HG02943 (cell line): ENCODE measurements around the gene GLS2.
"Not testable (repeated sequence)": the region's sequence is repeated elsewhere in the genome, so short reads cannot be mapped to it uniquely, and the experiment has no call there.

ENCODE experiments used
- ATAC-seq: cut with Tn5 transposase; IDR thresholded peaks from one replicate; pipeline ENCODE4 v1.9.1; 2021; ENCODE audit warnings: mild to moderate bottlenecking, low read depth, moderate library complexity; ENCODE audit not compliant: unreplicated experiment

GLS2 gene

GRCh38 chr12:56448860-56449621 lies 38.9 kb downstream of the GLS2 start, which contains the start of gene TIMELESS:
Gene TIMELESS (minus strand): TSS chr12:56449426. CDS start chr12:56434170, 15,256 bp downstream.
- ATAC-seq, result peak; percentile 90

- not testable (repeated sequence) for ATAC-seq
Measured at GRCh38 chr12:56443208-56443607, 44.8 kb downstream of the GLS2 start.

- ATAC-seq, result no peak
Measured at GRCh38 chr12:56437430-56438176, 50.4 kb downstream of the GLS2 start.

GRCh38 chr12:56434828-56435227 lies 53.1 kb downstream of the GLS2 start:
- ATAC-seq, result no peak

- no peak for ATAC-seq
Measured at GRCh38 chr12:56431850-56432249, 56.1 kb downstream of the GLS2 start.

- no peak for ATAC-seq
Measured at GRCh38 chr12:56431288-56431687, 56.7 kb downstream of the GLS2 start.

- ATAC-seq, result no peak
Measured at GRCh38 chr12:56425940-56426438, 62.0 kb downstream of the GLS2 start.

GRCh38 chr12:56425193-56425592 lies 62.8 kb downstream of the GLS2 start:
- ATAC-seq, result no peak
